Nasal cavity respiratory epithelium epithelial cell of viscerocranial mucosa (primary cell): ENCODE measurements around the gene OR1C1. TPM values are rescaled to one million over a fixed set of nuclear protein-coding genes. Genes with fewer than 3 reads are reported as not detected.

ENCODE experiments used
- total RNA-seq: library from RNA; depleted of rRNA; stranded (reverse); fragments of >200 nt; gene quantifications from 2 replicates; pipeline ENCODE4 v1.2.3, GENCODE V29; 2014

OR1C1 gene, protein sequence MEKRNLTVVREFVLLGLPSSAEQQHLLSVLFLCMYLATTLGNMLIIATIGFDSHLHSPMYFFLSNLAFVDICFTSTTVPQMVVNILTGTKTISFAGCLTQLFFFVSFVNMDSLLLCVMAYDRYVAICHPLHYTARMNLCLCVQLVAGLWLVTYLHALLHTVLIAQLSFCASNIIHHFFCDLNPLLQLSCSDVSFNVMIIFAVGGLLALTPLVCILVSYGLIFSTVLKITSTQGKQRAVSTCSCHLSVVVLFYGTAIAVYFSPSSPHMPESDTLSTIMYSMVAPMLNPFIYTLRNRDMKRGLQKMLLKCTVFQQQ
- not detected in 2 replicates for total RNA-seq

DNA sequence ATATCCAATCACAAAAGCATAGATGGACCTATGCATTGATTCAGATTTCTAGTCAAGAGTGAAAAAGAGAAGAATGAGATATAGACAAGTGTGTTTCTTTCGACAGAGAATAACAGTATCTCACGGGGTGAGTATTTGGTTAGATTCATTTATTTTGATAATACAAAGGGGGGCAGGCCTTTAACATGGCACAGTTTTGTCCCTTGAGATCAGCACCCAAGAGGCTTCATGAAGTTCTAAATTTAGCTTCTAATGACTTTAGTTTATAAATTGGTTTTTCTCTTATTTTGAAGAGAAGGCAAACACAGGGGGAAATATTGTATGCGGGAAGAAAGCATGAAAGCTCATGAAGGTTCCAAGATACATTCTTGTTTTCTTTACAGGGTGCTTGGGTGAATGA, at the start of gene OR1C1:
Gene OR1C1 (minus strand): TSS at position 101 of the 400 bp plus-strand sequence. CDS start 2,150 bp downstream, outside the sequence.

DNA sequence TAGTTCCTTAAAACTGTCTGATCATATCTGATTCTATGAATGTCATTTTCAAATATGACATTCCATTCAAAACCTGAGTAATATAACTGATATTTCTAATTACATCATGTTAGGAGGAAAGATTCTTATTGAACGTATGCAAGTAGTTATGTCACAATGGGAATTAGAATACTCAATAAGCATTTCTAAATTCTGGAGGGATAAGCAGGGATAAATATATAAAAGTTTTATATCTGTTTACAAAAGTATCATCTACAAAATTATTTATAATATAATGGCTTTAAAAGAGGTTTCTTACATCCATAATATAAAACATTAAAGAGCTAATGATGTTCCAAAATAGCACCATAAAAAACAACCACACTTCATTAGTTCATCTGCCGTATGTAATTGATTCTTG, 12.3 kb downstream of the OR1C1 start, which contains the start of gene OR14A2:
Gene OR14A2 (minus strand): TSS at position 101 of the 400 bp plus-strand sequence.

DNA sequence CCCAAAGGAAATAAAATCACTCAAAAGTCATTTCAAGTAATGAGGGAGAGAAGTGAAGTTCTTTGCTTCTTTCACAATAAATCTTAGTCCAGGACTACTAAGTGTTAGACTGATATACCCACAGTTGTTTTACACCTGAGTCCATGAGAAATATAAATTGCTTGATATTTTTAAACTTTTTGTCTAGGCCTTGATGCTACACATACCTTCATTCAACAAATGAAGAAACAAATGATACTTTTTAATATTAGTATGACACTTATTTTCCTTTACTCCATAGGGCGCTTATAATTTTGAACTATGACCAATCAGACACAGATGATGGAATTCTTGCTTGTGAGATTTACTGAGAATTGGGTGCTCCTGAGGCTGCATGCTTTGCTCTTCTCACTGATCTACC, 22.0 kb downstream of the OR1C1 start, which contains the start of gene OR14K1:
Gene OR14K1 (plus strand): TSS at position 301 of the 400 bp plus-strand sequence. CDS start 0 bp downstream, at position 301.

DNA sequence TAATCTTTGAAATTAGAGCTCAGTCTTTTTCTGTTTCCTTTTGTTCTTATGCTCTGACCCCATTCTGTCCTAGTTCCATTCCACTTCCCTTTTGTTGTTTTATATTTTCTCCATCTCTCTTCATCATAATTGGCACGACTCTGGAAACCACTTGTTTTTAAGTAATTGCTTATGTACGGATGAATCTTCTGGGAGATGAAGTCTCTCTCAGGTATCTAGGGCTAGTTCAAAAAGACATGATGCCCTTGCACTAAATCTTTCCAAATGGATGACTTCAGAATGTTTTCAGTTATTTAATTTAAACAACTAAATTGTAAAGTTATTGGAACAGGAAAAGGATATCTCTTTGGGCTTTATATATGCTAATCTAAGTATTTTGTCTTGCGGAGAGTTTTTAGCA, 43.8 kb downstream of the OR1C1 start, which contains the start of gene OR6F1:
Gene OR6F1 (minus strand): TSS at position 101 of the 400 bp plus-strand sequence. CDS start 3,891 bp downstream, outside the sequence.

Other genes with a start within 250 kb of the OR1C1 start
- not detected in 2 replicates for gene OR2C3, start 224.1 kb downstream of the OR1C1 start, total RNA-seq
- gene GCSAML, start 211.4 kb downstream of the OR1C1 start, total RNA-seq, result under 0.01 TPM in 1 of 2 replicates, not detected in the other
- gene OR2G2, start 172.2 kb downstream of the OR1C1 start, total RNA-seq, result not detected in 2 replicates
- gene OR2G3, start 155.0 kb downstream of the OR1C1 start, total RNA-seq, result not detected in 2 replicates
- gene OR13G1, start 80.8 kb downstream of the OR1C1 start, total RNA-seq, result not detected in 2 replicates
- not detected in 2 replicates for gene OR6F1, start 43.9 kb downstream of the OR1C1 start, total RNA-seq
- not detected in 2 replicates for gene OR14K1, start 21.9 kb downstream of the OR1C1 start, total RNA-seq
- not detected in 2 replicates for gene OR14A2, start 12.4 kb downstream of the OR1C1 start, total RNA-seq
- not detected in 2 replicates for gene OR14A16, start 63.6 kb upstream of the OR1C1 start, total RNA-seq
- gene OR11L1, start 81.3 kb upstream of the OR1C1 start, total RNA-seq, result not detected in 2 replicates
- under 0.01 TPM in 1 of 2 replicates, not detected in the other for gene TRIM58, start 96.6 kb upstream of the OR1C1 start, total RNA-seq
- gene OR2W3, start 135.0 kb upstream of the OR1C1 start, total RNA-seq, result not detected in 2 replicates
- not detected in 2 replicates for gene OR2T8, start 159.7 kb upstream of the OR1C1 start, total RNA-seq
- not detected in 2 replicates for gene OR2AJ1, start 164.3 kb upstream of the OR1C1 start, total RNA-seq
- gene OR2L8, start 188.3 kb upstream of the OR1C1 start, total RNA-seq, result not detected in 2 replicates
- gene OR2AK2, start 204.7 kb upstream of the OR1C1 start, total RNA-seq, result not detected in 2 replicates